Gastrocnemius medialis (tissue), 4 donors: Measurements from ENCODE around the gene LIPI.

ENCODE experiments used
- CTCF ChIP-seq, 5 experiments: fragments of 450-650 bp in 3 of 5; fragments of 200-600 bp in 2 of 5; sonication (generic) in 2 of 5; IDR thresholded peaks in 4 of 5; conservative IDR thresholded peaks in 1 of 5; 1 replicate in 4 of 5; 2 replicates in 1 of 5; pipeline ENCODE4 v1.5.1; 2016 to 2019; ENCODE audit warnings: antibody characterized with exemption in 5 of 5, mild to moderate bottlenecking in 3 of 5, moderate library complexity in 3 of 5
- POLR2A ChIP-seq, 2 donors: fragments of 450-650 bp; IDR thresholded peaks; one replicate each; pipeline ENCODE4 v1.6.1; 2017; ENCODE audit warnings: antibody characterized with exemption in 2 of 2, mild to moderate bottlenecking in 2 of 2, moderate library complexity in 2 of 2

GRCh38 chr21:14070049-14070893 is 140.5 kb downstream of the LIPI start:
- TF ChIP-seq POLR2A (IDR thresholded peaks at IDR 0.05) (no peak), CTCF (IDR thresholded peaks at IDR 0.05 in 4 of 5, conservative IDR thresholded peaks at IDR 0.05 in 1 of 5) (no peak)
